ENCODE data around the gene KIRREL3.

Gene KIRREL3

DNA sequence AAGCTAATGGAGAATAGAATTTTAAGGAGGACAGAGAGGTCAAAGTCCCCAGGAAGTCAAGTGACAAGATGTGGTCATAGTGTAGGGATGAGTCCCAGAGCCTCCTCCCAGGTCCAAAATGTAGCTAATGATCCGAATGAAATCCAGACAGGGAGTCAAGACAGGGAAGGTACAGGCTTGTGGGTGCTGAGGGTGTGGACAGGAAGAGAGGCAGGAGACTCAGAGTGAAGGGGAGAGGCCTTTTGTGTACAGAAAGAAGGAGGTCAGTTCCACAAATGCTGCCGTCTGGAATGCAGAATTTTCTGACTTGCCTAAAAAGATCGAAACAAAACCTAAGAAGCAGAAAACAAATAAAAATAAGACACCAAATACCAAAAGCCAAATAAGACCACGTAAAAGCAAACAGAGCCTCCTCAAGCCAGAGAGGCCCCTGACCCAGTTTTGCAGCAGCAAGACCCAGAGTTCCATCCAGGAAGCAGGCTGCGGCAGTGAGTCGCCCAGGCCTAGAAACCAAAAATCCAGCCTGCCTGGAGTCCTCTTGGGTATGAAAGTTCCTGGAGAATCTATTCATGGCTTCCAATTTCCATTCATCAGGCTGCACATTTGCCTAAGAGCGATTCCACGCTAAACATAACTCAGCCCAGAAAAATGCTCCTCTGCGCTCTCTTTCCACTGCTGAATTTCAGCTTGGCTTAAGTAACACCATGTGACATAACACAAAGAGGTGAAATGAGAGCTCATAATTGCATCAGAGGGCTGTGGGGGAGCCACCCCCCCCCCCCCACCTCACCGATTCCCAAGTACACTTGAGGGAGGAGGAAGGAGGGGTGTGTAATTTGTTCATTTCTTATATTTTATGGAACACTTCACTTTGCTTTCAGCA lies 71.2 kb downstream of the KIRREL3 start:
- no peak overlapping the region for H3K4me3 ChIP-seq (ENCODE audit: low read length)
- TF ChIP-seq, protein P1, sequence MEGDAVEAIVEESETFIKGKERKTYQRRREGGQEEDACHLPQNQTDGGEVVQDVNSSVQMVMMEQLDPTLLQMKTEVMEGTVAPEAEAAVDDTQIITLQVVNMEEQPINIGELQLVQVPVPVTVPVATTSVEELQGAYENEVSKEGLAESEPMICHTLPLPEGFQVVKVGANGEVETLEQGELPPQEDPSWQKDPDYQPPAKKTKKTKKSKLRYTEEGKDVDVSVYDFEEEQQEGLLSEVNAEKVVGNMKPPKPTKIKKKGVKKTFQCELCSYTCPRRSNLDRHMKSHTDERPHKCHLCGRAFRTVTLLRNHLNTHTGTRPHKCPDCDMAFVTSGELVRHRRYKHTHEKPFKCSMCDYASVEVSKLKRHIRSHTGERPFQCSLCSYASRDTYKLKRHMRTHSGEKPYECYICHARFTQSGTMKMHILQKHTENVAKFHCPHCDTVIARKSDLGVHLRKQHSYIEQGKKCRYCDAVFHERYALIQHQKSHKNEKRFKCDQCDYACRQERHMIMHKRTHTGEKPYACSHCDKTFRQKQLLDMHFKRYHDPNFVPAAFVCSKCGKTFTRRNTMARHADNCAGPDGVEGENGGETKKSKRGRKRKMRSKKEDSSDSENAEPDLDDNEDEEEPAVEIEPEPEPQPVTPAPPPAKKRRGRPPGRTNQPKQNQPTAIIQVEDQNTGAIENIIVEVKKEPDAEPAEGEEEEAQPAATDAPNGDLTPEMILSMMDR (conservative IDR thresholded peaks at IDR 0.05; ENCODE audit: low read depth, low read length): no peak
- DNase-seq (ENCODE audit: low read depth): peak; percentile 19

DNA sequence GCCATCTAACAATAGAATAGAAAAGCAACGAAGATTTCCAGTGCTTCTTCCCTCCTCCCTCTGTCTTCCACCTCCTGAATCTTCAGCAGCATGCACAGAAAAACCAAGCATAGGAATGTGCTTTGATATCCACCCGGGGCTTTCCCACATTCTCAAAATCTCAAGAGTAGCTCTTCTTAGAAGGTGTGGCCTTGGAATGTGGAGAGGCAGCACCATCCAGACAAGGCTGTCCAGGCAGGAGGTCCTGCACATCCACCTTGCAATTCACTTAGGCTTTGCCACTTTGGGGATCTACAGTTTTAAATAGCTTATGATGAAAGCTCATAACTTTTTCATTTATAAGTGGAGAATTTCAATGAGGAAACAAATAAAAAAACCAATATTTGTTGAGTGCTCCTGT lies 72.9 kb downstream of the KIRREL3 start:
- no peak overlapping the region for H3K4me3 ChIP-seq (ENCODE audit: low read length)
- TF ChIP-seq, protein P1 (conservative IDR thresholded peaks at IDR 0.05; ENCODE audit: low read depth, low read length): no peak
- no peak for DNase-seq (ENCODE audit: low read depth)

DNA sequence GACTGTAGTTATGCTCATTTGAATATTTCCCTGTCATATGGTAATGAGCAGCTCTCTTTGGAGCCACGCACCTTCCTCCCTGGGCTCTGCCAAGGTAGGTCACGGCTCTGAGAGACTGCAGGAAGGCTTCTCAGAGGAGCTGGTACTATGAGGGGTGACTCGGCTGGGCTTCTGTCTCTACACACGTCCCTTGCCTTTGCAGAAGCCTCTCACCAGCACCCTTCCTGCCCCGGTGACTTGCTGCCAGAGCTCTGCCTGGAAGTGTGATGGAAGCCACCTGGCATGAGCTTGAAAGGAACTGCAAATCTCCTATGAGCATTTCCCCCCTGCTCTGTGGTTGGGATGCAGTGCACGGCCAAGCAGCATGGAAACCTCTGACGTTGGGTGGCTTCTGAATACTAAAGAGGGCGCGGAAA lies 74.2 kb downstream of the KIRREL3 start:
- DNase-seq (ENCODE audit: low read depth): no peak
- no peak overlapping the region for H3K4me3 ChIP-seq (ENCODE audit: low read length)
- TF ChIP-seq, protein P1 (conservative IDR thresholded peaks at IDR 0.05; ENCODE audit: low read depth, low read length): no peak

DNA sequence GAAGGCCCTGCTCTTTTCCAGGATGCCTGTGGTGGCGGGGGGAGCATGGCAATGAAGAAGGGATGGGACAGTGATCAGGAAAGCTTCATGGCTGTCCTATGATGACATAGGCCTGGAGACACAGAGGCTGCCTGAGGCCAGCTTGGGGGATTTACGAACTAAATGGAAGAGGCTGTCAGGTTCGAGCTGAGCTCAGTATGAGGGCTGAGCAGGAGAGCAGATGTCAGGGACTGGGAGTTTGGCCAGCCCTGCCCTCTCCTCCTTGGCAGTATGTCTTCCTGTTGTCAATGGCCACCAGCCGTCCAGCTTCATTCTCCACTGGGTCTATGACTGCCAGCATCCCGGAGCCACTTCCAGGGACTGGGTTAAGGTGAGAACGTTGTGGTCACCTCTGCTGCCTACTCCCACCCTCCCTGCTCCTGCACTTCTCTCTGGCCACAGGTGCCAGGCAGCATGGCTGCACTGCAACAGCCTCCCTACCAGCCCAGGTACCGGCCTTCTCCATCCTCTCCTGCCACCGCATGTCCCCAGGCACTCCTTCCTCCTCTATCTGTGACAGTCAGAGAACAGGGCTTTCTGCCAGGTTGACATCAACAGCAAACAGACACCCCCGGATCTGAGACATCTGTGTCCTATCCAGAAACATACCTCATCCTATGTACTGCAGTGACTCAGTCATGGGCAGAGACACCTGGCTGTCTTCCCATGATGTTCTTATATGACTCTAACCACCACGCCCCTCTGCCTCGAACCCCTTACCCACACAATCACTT lies 75.1 kb downstream of the KIRREL3 start:
- TF ChIP-seq, protein P1 (conservative IDR thresholded peaks at IDR 0.05; ENCODE audit: low read depth, low read length): no peak
- H3K4me3 ChIP-seq (ENCODE audit: low read length): no peak overlapping the region
- no peak for DNase-seq (ENCODE audit: low read depth)

DNA sequence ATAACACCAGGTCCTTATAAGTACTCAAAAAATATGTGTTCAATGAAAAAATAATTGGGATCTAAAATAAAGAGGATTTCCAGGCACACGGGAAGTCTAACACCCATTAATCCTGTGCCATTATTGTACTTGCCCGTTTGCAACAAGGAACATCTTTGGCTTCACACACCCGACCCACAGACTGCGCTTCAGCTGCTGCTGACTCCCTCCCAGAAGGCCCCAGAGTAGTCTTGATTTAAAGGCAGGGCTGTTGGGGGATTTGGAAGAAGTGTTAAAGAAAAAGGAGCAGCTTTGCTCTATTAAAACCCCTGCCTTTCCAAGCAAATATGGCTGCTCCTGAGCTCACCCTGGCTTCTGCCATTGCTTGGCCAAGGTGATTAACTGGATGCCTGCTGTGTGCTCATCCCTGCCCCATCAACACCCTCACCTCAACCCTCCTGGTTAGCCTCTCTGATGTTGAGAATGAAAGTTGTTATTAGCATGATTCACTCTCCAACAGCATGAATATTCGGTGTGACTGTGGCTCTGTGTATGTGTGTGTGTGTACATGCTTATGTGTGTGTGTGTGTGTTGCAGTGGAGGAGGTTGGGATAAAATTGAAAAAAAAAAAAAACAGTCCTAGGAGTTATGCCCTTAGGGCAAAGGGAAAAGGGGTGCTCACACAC lies 76.1 kb downstream of the KIRREL3 start:
- no peak for DNase-seq (ENCODE audit: low read depth)

DNA sequence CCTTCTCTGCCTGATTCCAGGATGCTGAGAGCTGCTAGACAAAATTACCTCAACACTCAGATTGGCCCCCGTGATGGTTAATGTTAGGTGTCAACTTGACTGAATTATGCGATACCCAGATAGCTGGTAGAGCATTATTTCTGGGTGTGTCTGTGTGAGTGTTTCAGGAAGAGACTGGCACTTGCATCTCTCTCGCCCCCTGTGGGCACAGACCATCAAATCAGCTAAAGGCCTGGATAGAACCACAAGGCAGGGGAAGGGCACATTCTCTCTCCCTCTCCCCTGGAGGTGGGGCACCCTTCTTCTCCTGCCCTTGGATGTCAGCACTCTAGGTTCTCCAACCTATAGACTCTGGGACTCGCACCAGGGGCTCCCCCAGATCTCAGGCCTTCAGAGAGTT lies 79.7 kb downstream of the KIRREL3 start:
- DNase-seq (ENCODE audit: low read depth): no peak
- H3K4me3 ChIP-seq (ENCODE audit: low read length): no peak overlapping the region
- TF ChIP-seq, protein P1 (conservative IDR thresholded peaks at IDR 0.05; ENCODE audit: low read depth, low read length): no peak

More for the DNA sequence above, 76.1 kb downstream of the KIRREL3 start:
- H3K4me3 ChIP-seq (ENCODE audit: low read length): no peak overlapping the region
- TF ChIP-seq, protein P1 (conservative IDR thresholded peaks at IDR 0.05; ENCODE audit: low read depth, low read length): no peak
